ENCODE data around the gene SPHKAP.
"Not testable (repeated sequence)": the region's sequence is repeated elsewhere in the genome, so short reads cannot be mapped to it uniquely, and the experiment has no call there.

SPHKAP gene

GRCh38 chr2:227942965-227943364 is 238.5 kb downstream of the SPHKAP start:
- peaks cover 3% of the 10 kb centered on the region for H3K27me3 Mint-ChIP-seq (ENCODE audit: low read depth, poor library complexity)
- no peak overlapping the region for H3K27ac Mint-ChIP-seq
- TF ChIP-seq, protein P1, sequence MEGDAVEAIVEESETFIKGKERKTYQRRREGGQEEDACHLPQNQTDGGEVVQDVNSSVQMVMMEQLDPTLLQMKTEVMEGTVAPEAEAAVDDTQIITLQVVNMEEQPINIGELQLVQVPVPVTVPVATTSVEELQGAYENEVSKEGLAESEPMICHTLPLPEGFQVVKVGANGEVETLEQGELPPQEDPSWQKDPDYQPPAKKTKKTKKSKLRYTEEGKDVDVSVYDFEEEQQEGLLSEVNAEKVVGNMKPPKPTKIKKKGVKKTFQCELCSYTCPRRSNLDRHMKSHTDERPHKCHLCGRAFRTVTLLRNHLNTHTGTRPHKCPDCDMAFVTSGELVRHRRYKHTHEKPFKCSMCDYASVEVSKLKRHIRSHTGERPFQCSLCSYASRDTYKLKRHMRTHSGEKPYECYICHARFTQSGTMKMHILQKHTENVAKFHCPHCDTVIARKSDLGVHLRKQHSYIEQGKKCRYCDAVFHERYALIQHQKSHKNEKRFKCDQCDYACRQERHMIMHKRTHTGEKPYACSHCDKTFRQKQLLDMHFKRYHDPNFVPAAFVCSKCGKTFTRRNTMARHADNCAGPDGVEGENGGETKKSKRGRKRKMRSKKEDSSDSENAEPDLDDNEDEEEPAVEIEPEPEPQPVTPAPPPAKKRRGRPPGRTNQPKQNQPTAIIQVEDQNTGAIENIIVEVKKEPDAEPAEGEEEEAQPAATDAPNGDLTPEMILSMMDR (IDR thresholded peaks at IDR 0.05) = no peak
- H3K4me1 Mint-ChIP-seq = peaks cover 8% of the 10 kb centered on the region
- no peak overlapping the region for H3K4me3 Mint-ChIP-seq
- H3K9me3 Mint-ChIP-seq = peaks cover 9% of the 10 kb centered on the region
- no peaks in the 10 kb centered on the region for H3K36me3 Mint-ChIP-seq (ENCODE audit: low read depth)
- DNase-seq = no peak

- TF ChIP-seq, protein P1 (IDR thresholded peaks at IDR 0.05) = no peak
- H3K4me1 Mint-ChIP-seq = peaks cover 8% of the 10 kb centered on the region
- no peaks in the 10 kb centered on the region for H3K36me3 Mint-ChIP-seq (ENCODE audit: low read depth)
- H3K9me3 Mint-ChIP-seq = peaks cover 9% of the 10 kb centered on the region
- H3K27ac Mint-ChIP-seq = no peak overlapping the region
- peaks cover 3% of the 10 kb centered on the region for H3K27me3 Mint-ChIP-seq (ENCODE audit: low read depth, poor library complexity)
- no peak for DNase-seq
- H3K4me3 Mint-ChIP-seq = no peak overlapping the region
These were observed 239.5 kb downstream of the SPHKAP start for GRCh38 chr2:227942021-227942420.

- H3K27me3 Mint-ChIP-seq (ENCODE audit: low read depth, poor library complexity) = peaks cover 5% of the 10 kb centered on the region
- H3K9me3 Mint-ChIP-seq = no peaks in the 10 kb centered on the region
- H3K4me3 Mint-ChIP-seq = peak overlapping the region; percentile 29
- DNase-seq = peak; percentile 43
- H3K4me1 Mint-ChIP-seq = peaks cover 16% of the 10 kb centered on the region
- H3K36me3 Mint-ChIP-seq (ENCODE audit: low read depth) = no peaks in the 10 kb centered on the region
- H3K27ac Mint-ChIP-seq = no peak overlapping the region
- TF ChIP-seq, protein P1 (IDR thresholded peaks at IDR 0.05) = peak; percentile 55
These were observed 242.0 kb downstream of the SPHKAP start for GRCh38 chr2:227939271-227940027.

GRCh38 chr2:227936249-227936648 is 245.2 kb downstream of the SPHKAP start:
- not testable (repeated sequence) for H3K9me3 Mint-ChIP-seq; H3K4me3 Mint-ChIP-seq; H3K27me3 Mint-ChIP-seq (ENCODE audit: low read depth, poor library complexity); DNase-seq; H3K36me3 Mint-ChIP-seq (ENCODE audit: low read depth); H3K27ac Mint-ChIP-seq
- peaks cover 16% of the 10 kb centered on the region for H3K4me1 Mint-ChIP-seq

DNA sequence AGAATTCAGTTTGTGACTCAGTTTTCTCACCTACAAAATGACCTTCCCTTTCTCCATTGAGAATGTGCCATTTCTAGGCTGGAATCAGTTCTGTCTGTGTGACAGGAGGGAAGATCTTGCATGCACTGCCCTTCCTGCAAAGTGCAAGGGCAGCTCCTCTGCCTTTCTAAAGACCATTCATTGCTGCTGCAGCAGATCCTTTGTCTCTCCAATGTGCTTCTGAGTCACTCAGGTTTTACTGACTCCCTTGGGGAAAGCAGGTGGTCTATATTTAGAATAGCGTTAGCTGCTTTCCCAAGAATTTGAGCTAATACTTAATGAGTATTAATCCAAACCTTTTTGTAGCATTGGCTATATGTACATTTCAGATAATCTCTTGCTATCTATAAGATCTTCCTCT is 247.6 kb downstream of the SPHKAP start:
- TF ChIP-seq, protein P1 (IDR thresholded peaks at IDR 0.05) = no peak
- Mint-ChIP-seq H3K27ac (no peak overlapping the region), H3K9me3 (peaks cover 4% of the 10 kb centered on the region), H3K4me3 (no peak overlapping the region), H3K36me3 (ENCODE audit: low read depth) (no peaks in the 10 kb centered on the region), H3K27me3 (ENCODE audit: low read depth, poor library complexity) (peaks cover 3% of the 10 kb centered on the region), H3K4me1 (peaks cover 9% of the 10 kb centered on the region)
- DNase-seq = no peak

DNA sequence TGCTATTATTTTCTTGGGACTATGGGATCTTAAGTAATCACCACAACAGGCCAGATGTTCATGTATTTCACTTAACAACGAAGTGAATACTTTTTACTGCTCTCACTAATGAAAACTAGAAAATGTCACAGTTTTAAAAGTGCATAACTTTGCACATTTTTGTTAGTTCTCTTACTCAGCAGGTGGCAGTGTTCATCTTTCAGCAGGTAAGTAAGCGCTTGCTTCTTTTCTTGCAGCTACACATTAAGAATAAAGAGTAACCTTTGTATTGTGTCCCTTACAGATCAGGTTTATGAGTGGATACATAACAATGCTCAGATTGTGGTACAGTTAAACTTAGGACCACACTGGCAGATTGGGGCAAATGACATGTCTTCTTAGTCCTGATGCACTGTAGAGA is 249.1 kb downstream of the SPHKAP start:
- TF ChIP-seq, protein P1 (IDR thresholded peaks at IDR 0.05) = no peak
- no peak for DNase-seq
- peaks cover 9% of the 10 kb centered on the region for H3K4me1 Mint-ChIP-seq
- peaks cover 3% of the 10 kb centered on the region for H3K27me3 Mint-ChIP-seq (ENCODE audit: low read depth, poor library complexity)
- no peaks in the 10 kb centered on the region for H3K36me3 Mint-ChIP-seq (ENCODE audit: low read depth)
- no peak overlapping the region for H3K4me3 Mint-ChIP-seq
- no peak overlapping the region for H3K27ac Mint-ChIP-seq
- peaks cover 10% of the 10 kb centered on the region for H3K9me3 Mint-ChIP-seq

Data from nephron progenitor cell (in vitro differentiated cells).